Psoas muscle (tissue), 8 donors: ENCODE measurements around the gene CRLF2. TPM values are rescaled to one million over a fixed set of nuclear protein-coding genes. Genes with fewer than 3 reads are reported as not detected.
A peak's percentile ranks its signal among the peaks of the same experiment; 100 is the strongest.
"Not testable (repeated sequence)": the region's sequence is repeated elsewhere in the genome, so short reads cannot be mapped to it uniquely, and the experiment has no call there.

ENCODE experiments used
- ATAC-seq, 4 donors: fragments of 200-7000 bp; cut with Tn5 transposase; one replicate each; pipeline ENCODE4 v1.9.1; 2020; ENCODE audit warnings: moderate library complexity in 3 of 4, mild to moderate bottlenecking in 2 of 4
- DNase-seq, 2 donors: peaks; one replicate each; pipeline ENCODE4 v3.0.0-alpha.2; 2020
- H3K27ac ChIP-seq: fragments of 200-600 bp; one replicate; pipeline ENCODE4 v1.8.0; 2022
- H3K27me3 ChIP-seq, 3 donors: fragments of 200-600 bp in 1 of 3; one replicate each; pipeline versions ENCODE4 v1.6.1 to v1.8.0; 2013 to 2022; ENCODE audit warnings: low read length in 2 of 3, mild to moderate bottlenecking in 2 of 3, moderate library complexity in 1 of 3; ENCODE audit not compliant: insufficient read depth in 3 of 3
- H3K36me3 ChIP-seq, 2 donors: fragments of 200-600 bp in 1 of 2; one replicate each; pipeline versions ENCODE4 v1.6.1 to v1.8.0; 2013 to 2022; ENCODE audit warnings: low read depth in 1 of 2, mild to moderate bottlenecking in 1 of 2, moderate library complexity in 1 of 2; ENCODE audit not compliant: insufficient read depth in 1 of 2
- H3K4me1 ChIP-seq: fragments of 200-600 bp; one replicate; pipeline ENCODE4 v1.8.0; 2022
- H3K4me3 ChIP-seq: fragments of 200-600 bp; one replicate; pipeline ENCODE4 v1.8.0; 2022; ENCODE audit warnings: mild to moderate bottlenecking
- H3K9me3 ChIP-seq: fragments of 200-600 bp; one replicate; pipeline ENCODE4 v1.8.0; 2022
- CTCF ChIP-seq: fragments of 200-600 bp; IDR thresholded peaks from one replicate; pipeline ENCODE4 v1.8.0; 2022; ENCODE audit warnings: antibody characterized with exemption
- WGBS, 3 donors: extraction: QIAGEN DNeasy Blood & Tissue Kit; methylation state at CpG; one replicate each; pipeline versions ENCODE4 v1.1.6 to v1.1.7; 2013; 5-methylcytosine and 5-hydroxymethylcytosine counted together
- intact Hi-C, 2 donors: fragments of 100-400 bp; cut with DNase I; formaldehyde crosslinking; loops; one replicate each; pipeline versions ENCODE4 v1.11.0 to v1.14.2; 2022
- polyA plus RNA-seq, 3 donors: library from polyadenylated mRNA; stranded (reverse); fragments of 200-250 nt; gene quantifications; one replicate each; pipeline ENCODE4 v1.2.3, GENCODE V29; 2013
- total RNA-seq, 4 donors: library from RNA; stranded (reverse); fragmentation: NEBNext Ultra II Directional in 2 of 4; extraction: Animal tissue kit (Norgen Biotek cat#: 25700) in 2 of 4; gene quantifications; one replicate each; pipeline versions ENCODE4 v1.2.1 to v1.2.4, GENCODE V29; 2021 to 2023
- donor health status: healthy with polysubstance abuse.
- donor health status: DM: no; HTN: no; CAD: no; lungs with moderate emphysema.
- donor health status: Bipolar disorder and iron deficiency.
- donor health status: healthy.
- donor health status: DM: yes; HTN: yes; CAD: no.
- donor health status: DM: no; HTN: no; CAD: no.
- donor health status: DM: no; HTN: no; CAD: no.
- donor health status: DM: yes; HTN: yes; CAD: no.

The CRLF2 gene
- total and polyA plus RNA-seq, 7 donors = 0.13 to 0.15 TPM; not detected in 5

GRCh38 chrX:1205681-1206611 lies 6.5 kb downstream of the CRLF2 start:
- intact Hi-C loops = no loop called here
- WGBS, 3 donors = 1 to 2% (median 1%) methylated on average over 33 of the region's 33 CpGs

GRCh38 chrX:1202251-1202650 lies 10.2 kb downstream of the CRLF2 start:
- Histone ChIP-seq H3K4me1 (no peaks in the 10 kb centered on the region), H3K4me3 (no peak overlapping the region), H3K9me3 (no peaks in the 10 kb centered on the region), H3K27me3 (peaks cover 0 to 8% (median 0%) of the 10 kb centered on the region in 3 donors), H3K36me3 (no peaks in the 10 kb centered on the region), H3K27ac (no peak overlapping the region)
- intact Hi-C loops = no loop called here
- no peak for DNase-seq
- no peak for ATAC-seq
- 82 to 88% (median 87%) methylated on average over 21 of the region's 21 CpGs for WGBS, 3 donors
- TF ChIP-seq CTCF = no peak

More at GRCh38 chrX:1205681-1206611, 6.5 kb downstream of the CRLF2 start:
- peak overlapping the region; percentile 47 for H3K4me3 ChIP-seq
- no peak overlapping the region for H3K27ac ChIP-seq
- no peaks in the 10 kb centered on the region for H3K9me3 ChIP-seq
- DNase-seq (no peak), ATAC-seq (no peak)
- peaks cover 0 to 8% (median 0%) of the 10 kb centered on the region in 3 donors for H3K27me3 ChIP-seq
- no peaks in the 10 kb centered on the region for H3K36me3 ChIP-seq
- no peaks in the 10 kb centered on the region for H3K4me1 ChIP-seq
- no peak for TF ChIP-seq CTCF

- intact Hi-C loops = no loop called here
- 74 to 91% (median 77%) methylated on average over 10 of the region's 10 CpGs for WGBS, 3 donors
- Histone ChIP-seq H3K27ac (no peak overlapping the region), H3K4me3 (no peak overlapping the region), H3K9me3 (no peaks in the 10 kb centered on the region), H3K36me3 (no peaks in the 10 kb centered on the region), H3K4me1 (no peaks in the 10 kb centered on the region), H3K27me3 (no peaks in the 10 kb centered on the region)
- TF ChIP-seq CTCF = no peak
- ATAC-seq = no peak
- no peak for DNase-seq
Measured at GRCh38 chrX:1196436-1196835, 16.0 kb downstream of the CRLF2 start.

- ATAC-seq, H3K27ac ChIP-seq, H3K4me1 ChIP-seq, H3K27me3 ChIP-seq, H3K4me3 ChIP-seq, intact Hi-C loops, H3K9me3 ChIP-seq, DNase-seq, H3K36me3 ChIP-seq: not testable (repeated sequence)
- 73 to 90% (median 90%) methylated on average over 7 of the region's 8 CpGs for WGBS, 3 donors
Measured at GRCh38 chrX:1192196-1192595, 20.3 kb downstream of the CRLF2 start.

- DNase-seq = no peak
- H3K4me3 ChIP-seq = no peak overlapping the region
- no peaks in the 10 kb centered on the region for H3K27me3 ChIP-seq
- H3K27ac ChIP-seq = no peak overlapping the region
- no peak for ATAC-seq
- intact Hi-C loops = no loop called here
- H3K9me3 ChIP-seq = no peaks in the 10 kb centered on the region
- H3K36me3 ChIP-seq = no peaks in the 10 kb centered on the region
- 79 to 85% (median 80%) methylated on average over 18 of the region's 18 CpGs for WGBS, 3 donors
- no peaks in the 10 kb centered on the region for H3K4me1 ChIP-seq
- TF ChIP-seq CTCF = no peak
Measured at GRCh38 chrX:1190596-1191145, 21.8 kb downstream of the CRLF2 start.
